GM10266 (cell line): ENCODE data around the gene DYRK1A.

Experiments
- DNase-seq: peaks from one replicate; pipeline ENCODE4 v3.0.0; 2012; ENCODE audit errors: extremely low spot score
- CTCF ChIP-seq: IDR thresholded peaks from 2 replicates; pipeline ENCODE4 v1.5.1; 2012; ENCODE audit warnings: mild to moderate bottlenecking, low read depth; ENCODE audit not compliant: control insufficient read depth, insufficient read depth; ENCODE audit errors: missing control alignments

The DYRK1A gene

GRCh38 chr21:37402251-37402867 is 35.8 kb downstream of the DYRK1A start:
- TF ChIP-seq CTCF = no peak
- DNase-seq = no peak

- DNase-seq = no peak
- no peak for TF ChIP-seq CTCF
These were observed 39.1 kb downstream of the DYRK1A start for GRCh38 chr21:37405629-37406028.

- peak; percentile 20 for DNase-seq
- no peak for TF ChIP-seq CTCF
These were observed 41.3 kb downstream of the DYRK1A start for GRCh38 chr21:37407719-37408420.

- no peak for TF ChIP-seq CTCF
- no peak for DNase-seq
These were observed 42.1 kb downstream of the DYRK1A start for GRCh38 chr21:37408464-37409193.

GRCh38 chr21:37410639-37411038 is 44.1 kb downstream of the DYRK1A start:
- TF ChIP-seq CTCF = no peak
- DNase-seq = no peak

GRCh38 chr21:37412603-37413360 is 46.2 kb downstream of the DYRK1A start:
- no peak for DNase-seq
- TF ChIP-seq CTCF = no peak
